Endothelial cell (in vitro differentiated cells): ENCODE results near the gene FGR. TPM values are rescaled to one million over a fixed set of nuclear protein-coding genes. Genes with fewer than 3 reads are reported as not detected.

Experiments
- DNase-seq: peaks from one replicate; pipeline ENCODE4 v3.0.0; 2021; ENCODE audit warnings: low spot score
- H3K27ac Mint-ChIP-seq: one replicate; pipeline ENCODE4 v1.8.0; 2021; ENCODE audit warnings: mixed read lengths, inconsistent platforms; ENCODE audit not compliant: unreplicated experiment
- H3K27me3 Mint-ChIP-seq: one replicate; pipeline ENCODE4 v1.8.0; 2021; ENCODE audit warnings: mild to moderate bottlenecking, moderate library complexity, mixed read lengths, inconsistent platforms; ENCODE audit not compliant: unreplicated experiment
- H3K36me3 Mint-ChIP-seq: one replicate; pipeline ENCODE4 v1.8.0; 2021; ENCODE audit warnings: mild to moderate bottlenecking, low read depth, mixed read lengths, inconsistent platforms; ENCODE audit not compliant: unreplicated experiment
- H3K4me1 Mint-ChIP-seq: one replicate; pipeline ENCODE4 v1.8.0; 2021; ENCODE audit warnings: mild to moderate bottlenecking, mixed read lengths, inconsistent platforms; ENCODE audit not compliant: unreplicated experiment
- H3K4me3 Mint-ChIP-seq: one replicate; pipeline ENCODE4 v1.8.0; 2021; ENCODE audit warnings: mild to moderate bottlenecking, mixed read lengths, inconsistent platforms; ENCODE audit not compliant: unreplicated experiment
- H3K9me3 Mint-ChIP-seq: one replicate; pipeline ENCODE4 v1.8.0; 2021; ENCODE audit warnings: mixed read lengths, inconsistent platforms; ENCODE audit not compliant: unreplicated experiment
- CTCF ChIP-seq: fragments of 200-600 bp; sonication (generic); IDR thresholded peaks from one replicate; pipeline ENCODE4 v1.5.0; 2021; ENCODE audit warnings: antibody characterized with exemption; ENCODE audit not compliant: unreplicated experiment
- total RNA-seq: library from RNA; stranded (reverse); fragmentation: NEBNext Ultra II Directional; extraction: Animal tissue kit (Norgen Biotek cat#: 25700); gene quantifications from one replicate; pipeline ENCODE4 v1.2.1, GENCODE V29; 2021; ENCODE audit not compliant: unreplicated experiment

Gene FGR
- total RNA-seq, 1 donor from 2014 or later = 0.46 TPM

- Mint-ChIP-seq H3K4me1 (peaks cover 30% of the 10 kb centered on the region), H3K27me3 (peaks cover 23% of the 10 kb centered on the region), H3K36me3 (no peaks in the 10 kb centered on the region), H3K9me3 (no peaks in the 10 kb centered on the region), H3K4me3 (peak overlapping the region; percentile 86), H3K27ac (no peak overlapping the region)
- no peak for TF ChIP-seq CTCF
- DNase-seq = no peak
Observed at GRCh38 chr1:27660300-27660835, 25.4 kb upstream of the FGR start.

GRCh38 chr1:27659497-27660299, 24.7 kb upstream of the FGR start:
- Mint-ChIP-seq H3K4me3 (peak overlapping the region; percentile 86), H3K4me1 (peaks cover 37% of the 10 kb centered on the region), H3K9me3 (no peaks in the 10 kb centered on the region), H3K36me3 (no peaks in the 10 kb centered on the region), H3K27me3 (peaks cover 24% of the 10 kb centered on the region), H3K27ac (no peak overlapping the region)
- peak; percentile 78 for DNase-seq
- no peak for TF ChIP-seq CTCF

- DNase-seq = no peak
- Mint-ChIP-seq H3K27me3 (peaks cover 24% of the 10 kb centered on the region), H3K27ac (no peak overlapping the region), H3K4me1 (peaks cover 37% of the 10 kb centered on the region), H3K9me3 (no peaks in the 10 kb centered on the region), H3K4me3 (peak overlapping the region; percentile 72), H3K36me3 (no peaks in the 10 kb centered on the region)
- TF ChIP-seq CTCF = no peak
Observed at GRCh38 chr1:27658951-27659496, 24.0 kb upstream of the FGR start.

GRCh38 chr1:27656157-27656893, 21.3 kb upstream of the FGR start:
- Mint-ChIP-seq H3K9me3 (no peaks in the 10 kb centered on the region), H3K27me3 (peaks cover 17% of the 10 kb centered on the region), H3K27ac (no peak overlapping the region), H3K4me1 (peaks cover 21% of the 10 kb centered on the region), H3K4me3 (no peak overlapping the region), H3K36me3 (no peaks in the 10 kb centered on the region)
- no peak for TF ChIP-seq CTCF
- no peak for DNase-seq
